Activated T-cell treated with anti-CD3 and anti-CD28 coated beads, Interleukin-2, amount 50 U/mL, for 1 hour (primary cell): ENCODE data around the gene CLEC16A.
"Not testable (repeated sequence)": the region's sequence is repeated elsewhere in the genome, so short reads cannot be mapped to it uniquely, and the experiment has no call there.

Experiments used
- DNase-seq: peaks from one replicate; pipeline ENCODE4 v3.0.0-alpha.2; 2020

CLEC16A gene

GRCh38 chr16:10941935-10942351 is 2.4 kb upstream of the CLEC16A start:
- not testable (repeated sequence) for DNase-seq

- DNase-seq = peak; percentile 98
Measured at GRCh38 chr16:10942352-10943063, 1.9 kb upstream of the CLEC16A start, which contains the start of gene DEXI. DEXI (minus strand) TSS chr16:10942468; CDS start chr16:10942005, 463 bp downstream.

GRCh38 chr16:10943064-10943353 is 1.4 kb upstream of the CLEC16A start:
- no peak for DNase-seq

- no peak for DNase-seq
Measured at GRCh38 chr16:10945065-10945787, 862 bp downstream of the CLEC16A start.

GRCh38 chr16:10946308-10946707 is 1.9 kb downstream of the CLEC16A start:
- DNase-seq = no peak

- no peak for DNase-seq
Measured at GRCh38 chr16:10947211-10947787, 2.9 kb downstream of the CLEC16A start.

- peak; percentile 36 for DNase-seq
Measured at GRCh38 chr16:10949424-10949970, 5.1 kb downstream of the CLEC16A start.

- no peak for DNase-seq
Measured at GRCh38 chr16:10950393-10950792, 6.0 kb downstream of the CLEC16A start.

- no peak for DNase-seq
Measured at GRCh38 chr16:10951026-10951425, 6.7 kb downstream of the CLEC16A start.

- no peak for DNase-seq
Measured at GRCh38 chr16:10954903-10955302, 10.5 kb downstream of the CLEC16A start.

- DNase-seq = no peak
Measured at GRCh38 chr16:10957771-10958482, 13.6 kb downstream of the CLEC16A start.

- DNase-seq = no peak
Measured at GRCh38 chr16:10959161-10959560, 14.8 kb downstream of the CLEC16A start.

- DNase-seq = no peak
Measured at GRCh38 chr16:10961231-10961630, 16.9 kb downstream of the CLEC16A start.

GRCh38 chr16:10964039-10964890 is 19.9 kb downstream of the CLEC16A start:
- peak; percentile 83 for DNase-seq

- peak; percentile 50 for DNase-seq
Measured at GRCh38 chr16:10964891-10965326, 20.5 kb downstream of the CLEC16A start.

- DNase-seq = no peak
Measured at GRCh38 chr16:10965440-10966061, 21.2 kb downstream of the CLEC16A start.

- DNase-seq = no peak
Measured at GRCh38 chr16:10966129-10966528, 21.8 kb downstream of the CLEC16A start.

GRCh38 chr16:10966559-10966958 is 22.2 kb downstream of the CLEC16A start:
- DNase-seq = not testable (repeated sequence)

- DNase-seq = no peak
Measured at GRCh38 chr16:10967986-10968385, 23.6 kb downstream of the CLEC16A start.

- DNase-seq = no peak
Measured at GRCh38 chr16:10968498-10968897, 24.1 kb downstream of the CLEC16A start.

- no peak for DNase-seq
Measured at GRCh38 chr16:10969615-10970014, 25.3 kb downstream of the CLEC16A start.

- DNase-seq = no peak
Measured at GRCh38 chr16:10970065-10970464, 25.7 kb downstream of the CLEC16A start.
